GM18858 (cell line): Measurements from ENCODE around the gene TREX2.
"Not testable (repeated sequence)": the region's sequence is repeated elsewhere in the genome, so short reads cannot be mapped to it uniquely, and the experiment has no call there.

ENCODE experiments used
- ATAC-seq: cut with Tn5 transposase; IDR thresholded peaks from one replicate; pipeline ENCODE4 v1.9.1; 2021; ENCODE audit not compliant: unreplicated experiment

The TREX2 gene

DNA sequence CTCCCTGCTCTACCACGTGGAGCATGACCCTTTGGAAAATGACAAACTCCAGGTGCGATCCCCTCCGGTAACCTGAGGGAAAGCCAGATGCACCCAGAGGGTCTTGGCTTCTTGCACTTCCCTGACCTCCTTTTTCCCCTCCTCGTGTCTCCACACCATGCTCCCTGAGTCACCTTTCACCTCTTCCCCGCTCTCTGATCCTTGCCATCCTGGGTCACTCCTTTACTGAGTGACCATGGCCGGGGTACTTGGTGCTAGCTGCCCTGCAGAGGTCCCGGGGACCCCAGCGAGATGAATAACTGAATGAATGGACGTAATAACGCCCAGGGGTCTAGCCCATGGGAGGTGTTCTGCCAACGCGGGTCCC lies 35.0 kb downstream of the TREX2 start:
- ATAC-seq = no peak

DNA sequence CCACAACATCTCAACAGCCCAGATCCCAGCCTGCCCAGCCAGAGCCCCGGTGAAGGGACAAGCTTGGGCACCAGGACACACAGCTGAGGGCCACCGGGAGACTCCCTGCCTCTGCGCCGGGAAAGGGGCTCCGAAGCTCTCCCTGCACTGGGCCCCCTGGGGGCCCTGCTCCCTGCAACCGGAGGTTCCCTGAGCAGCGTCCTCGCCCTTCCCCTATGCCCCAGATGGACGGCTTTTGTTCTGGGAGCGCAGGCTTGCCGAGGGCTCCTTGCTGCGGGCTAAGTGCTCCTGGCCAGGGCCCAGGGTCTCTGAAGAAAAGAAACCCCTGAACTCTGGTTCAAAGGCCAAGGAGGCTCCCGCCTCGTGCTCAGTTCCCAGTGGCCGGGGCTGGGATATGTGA lies 35.5 kb downstream of the TREX2 start:
- ATAC-seq = no peak

DNA sequence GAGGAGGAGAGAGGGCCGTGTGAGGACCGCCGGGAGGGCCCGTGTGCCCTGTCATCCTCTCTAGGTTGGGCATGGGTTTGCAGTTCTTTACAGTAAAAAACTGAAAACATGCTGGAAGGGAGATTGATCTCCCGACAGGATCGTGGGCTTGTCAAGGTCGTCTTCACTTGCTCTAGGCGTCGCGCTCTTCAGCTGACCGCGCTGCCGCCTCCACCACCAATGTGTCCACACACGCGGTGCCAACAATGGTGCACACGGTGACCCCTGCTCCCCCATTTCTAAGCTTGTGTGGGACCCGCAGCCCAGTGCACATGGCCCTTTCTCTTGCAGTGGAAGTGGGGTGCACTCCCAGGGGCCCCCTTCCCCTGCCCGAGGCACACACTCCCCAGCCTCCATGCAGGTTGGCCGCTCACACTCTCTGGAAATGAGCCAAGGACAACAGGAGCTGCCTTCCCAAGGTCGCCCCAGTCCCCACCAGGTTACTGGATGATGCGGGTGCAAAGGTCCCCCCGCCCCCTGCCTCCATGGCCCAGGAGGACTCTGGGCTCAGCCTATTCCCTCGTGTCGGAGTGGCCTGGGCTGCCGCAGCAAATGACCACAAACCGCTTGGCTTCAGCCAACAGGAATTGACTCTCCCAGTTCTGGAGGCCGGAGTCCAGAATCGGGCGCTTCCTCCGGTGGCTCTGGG lies 36.3 kb downstream of the TREX2 start:
- ATAC-seq = no peak

DNA sequence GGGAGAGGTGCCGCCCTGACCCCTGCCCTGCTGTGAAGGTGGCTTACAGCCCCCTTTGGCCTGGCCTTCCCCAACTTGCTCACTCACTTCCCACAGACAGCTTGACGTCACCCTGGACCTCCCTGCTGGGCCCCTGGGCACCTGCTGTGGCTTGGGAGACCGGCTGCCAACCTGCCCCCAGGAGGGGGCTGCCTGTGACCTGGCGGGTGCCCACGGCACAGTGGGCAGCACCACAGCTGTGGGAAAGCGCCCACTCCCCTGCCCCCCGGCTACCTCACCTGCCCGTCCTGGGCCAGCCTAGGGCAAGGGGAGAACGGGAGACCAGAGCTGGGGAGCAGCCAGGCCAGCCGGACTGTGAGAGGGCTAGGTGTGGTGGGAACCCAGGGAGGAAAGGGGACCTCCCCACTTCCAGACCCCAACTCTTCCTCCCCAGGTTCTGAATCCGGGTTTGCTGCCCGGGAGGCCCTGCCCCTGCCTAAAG lies 36.9 kb downstream of the TREX2 start:
- no peak for ATAC-seq

DNA sequence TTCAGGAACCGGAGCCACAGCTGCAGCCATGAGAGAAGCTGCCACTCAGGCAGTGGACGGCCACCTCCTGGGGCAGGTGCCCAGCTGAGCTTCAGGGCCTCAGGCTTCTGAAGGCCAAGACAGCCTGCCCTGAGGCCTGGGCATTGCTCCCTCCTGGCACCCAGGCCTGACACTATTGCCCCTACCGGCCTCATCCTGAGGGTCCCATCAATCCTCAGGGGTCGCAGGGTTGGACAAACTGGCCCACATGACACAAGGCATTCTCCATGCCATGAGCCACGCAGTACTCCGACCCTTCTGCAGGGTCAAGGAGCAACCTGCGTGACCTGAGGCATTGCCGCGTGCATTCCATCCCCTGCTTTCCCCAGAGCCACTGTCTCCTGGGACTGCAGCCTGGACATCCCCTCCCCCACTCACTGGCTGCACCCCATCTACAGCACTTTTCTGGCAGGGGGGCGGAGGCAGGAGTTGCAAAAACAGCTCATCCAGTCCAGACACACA lies 37.6 kb downstream of the TREX2 start:
- no peak for ATAC-seq

DNA sequence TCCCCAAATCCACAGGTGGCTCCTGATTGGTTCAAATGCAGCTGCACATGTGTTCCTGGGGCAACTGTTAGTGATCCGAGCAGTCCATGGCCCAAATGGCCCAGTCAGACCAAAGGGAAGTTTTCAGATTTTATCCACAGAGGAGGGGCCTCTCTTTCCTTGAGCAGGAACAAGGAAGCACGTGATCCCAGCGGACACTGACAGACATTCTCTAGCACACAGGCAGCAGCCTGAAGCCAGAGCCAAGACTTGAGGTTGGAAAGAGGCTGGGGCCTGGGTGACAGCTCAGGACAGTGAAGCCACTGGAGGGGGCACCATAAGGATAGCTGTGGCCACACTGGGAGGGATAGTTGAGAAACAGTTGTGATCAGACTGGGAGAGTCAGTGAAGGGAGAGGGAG lies 38.1 kb downstream of the TREX2 start:
- ATAC-seq = no peak

DNA sequence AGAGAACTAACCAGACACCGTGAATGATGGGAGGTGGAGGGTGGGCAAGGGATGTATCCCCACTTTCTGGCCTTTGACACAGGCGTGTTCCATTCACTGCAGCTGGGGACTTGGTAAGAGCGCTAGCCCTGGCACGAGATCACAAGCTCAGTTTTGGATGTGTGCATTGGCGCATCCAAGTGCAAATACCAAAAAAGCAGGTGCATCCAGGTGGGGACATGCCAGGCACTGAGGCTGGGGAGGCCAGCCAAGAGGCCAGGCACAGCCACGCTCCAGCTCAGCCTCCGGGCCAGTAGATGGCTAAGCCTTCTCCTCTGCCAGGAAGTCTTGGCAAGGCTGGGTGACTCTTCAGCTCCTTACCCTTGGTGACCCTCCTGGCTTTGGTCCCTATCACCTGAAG lies 39.0 kb downstream of the TREX2 start:
- no peak for ATAC-seq

DNA sequence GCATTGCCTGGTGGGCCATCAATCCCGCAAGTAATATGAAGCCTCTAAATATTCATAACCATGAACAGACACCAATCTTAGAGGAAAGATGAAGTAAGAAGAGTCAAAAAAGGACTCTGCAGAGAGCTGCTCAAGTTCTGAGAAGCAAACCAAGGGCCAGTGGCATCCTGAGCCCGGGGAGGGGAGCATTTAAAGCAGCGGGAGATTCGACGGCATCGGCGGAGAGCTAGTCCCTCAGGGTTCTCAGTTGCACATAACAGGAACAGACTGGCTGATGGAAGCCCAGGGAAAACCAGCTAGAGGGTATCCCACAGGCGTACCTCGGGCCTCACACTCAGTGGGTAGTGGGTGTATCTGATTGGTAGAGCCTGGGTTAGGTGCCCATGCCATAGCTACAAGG lies 39.8 kb downstream of the TREX2 start:
- ATAC-seq = no peak

DNA sequence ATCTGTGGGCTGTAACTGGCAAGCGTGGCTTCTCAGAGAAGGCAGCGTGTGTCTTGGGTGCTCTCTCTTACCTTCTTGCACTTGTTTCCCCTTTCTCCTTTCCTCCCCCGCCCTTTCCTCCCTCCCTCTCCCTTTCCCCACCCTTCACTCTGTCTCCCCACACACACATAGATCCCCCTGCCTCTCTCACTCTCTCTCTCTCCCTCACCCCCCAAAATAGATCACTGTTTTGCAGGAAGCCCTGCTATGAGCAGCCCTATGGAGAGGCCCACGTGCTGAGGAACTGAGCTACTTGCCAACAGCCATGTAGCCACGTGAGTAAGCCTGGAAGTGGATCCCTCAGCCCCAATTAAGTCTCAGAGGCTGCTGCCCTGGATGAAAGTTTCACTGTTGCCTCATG lies 40.4 kb downstream of the TREX2 start:
- no peak for ATAC-seq

DNA sequence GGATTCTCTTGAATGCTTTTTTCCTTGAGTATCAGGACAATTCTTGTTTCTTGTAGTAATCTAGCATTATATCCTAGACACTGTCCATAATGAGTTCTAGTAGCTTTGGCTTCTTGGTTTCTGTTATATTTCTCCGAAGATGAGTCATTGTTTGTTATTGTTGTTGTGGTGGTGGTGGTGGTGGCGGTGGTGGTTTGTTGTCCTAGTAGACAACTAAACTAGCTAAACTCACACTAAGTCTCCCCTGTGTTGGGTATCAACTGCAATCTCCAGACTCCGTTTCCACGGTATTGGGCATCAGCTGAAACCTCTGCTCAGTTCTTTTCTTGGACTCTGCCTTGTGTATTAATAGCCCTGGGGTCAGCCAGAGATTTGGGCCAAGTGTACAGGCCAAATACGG lies 41.5 kb downstream of the TREX2 start:
- ATAC-seq = not testable (repeated sequence)

DNA sequence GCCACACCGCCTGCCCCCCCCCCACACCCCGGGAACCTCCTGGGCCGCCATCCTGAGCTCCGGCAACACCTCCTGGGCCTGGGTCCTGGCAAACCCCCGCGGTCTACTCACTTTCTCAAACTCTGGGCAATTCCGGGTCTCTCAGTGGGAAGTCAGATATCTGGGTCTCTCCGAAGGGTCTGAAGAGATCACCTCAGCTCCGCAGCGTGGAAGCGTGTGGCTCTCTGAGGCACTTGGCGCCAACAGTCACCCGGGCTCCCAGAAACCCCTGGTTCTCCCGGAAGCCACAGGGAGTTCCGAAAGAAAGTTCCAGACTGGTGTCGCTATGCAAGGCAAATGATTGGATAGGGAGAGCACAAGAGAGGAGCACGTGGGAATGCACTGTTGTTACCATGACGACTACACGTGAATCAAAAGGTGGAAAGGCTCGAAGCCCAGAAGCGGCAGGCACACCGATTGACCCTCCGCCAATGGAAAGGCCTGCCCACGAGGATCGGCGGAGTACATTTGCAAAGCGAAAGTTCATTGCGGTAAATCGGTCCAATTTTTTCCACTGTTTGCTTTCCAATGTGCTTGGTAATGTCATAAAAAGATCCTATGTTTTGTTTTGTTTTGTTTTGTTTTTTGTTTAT lies 44.6 kb downstream of the TREX2 start, which contains the start of gene PNMA6E:
TSS of gene PNMA6E (minus strand) at position 218 of the 632 bp plus-strand sequence. CDS start 2,501 bp downstream, outside the sequence.
- ATAC-seq = no peak

DNA sequence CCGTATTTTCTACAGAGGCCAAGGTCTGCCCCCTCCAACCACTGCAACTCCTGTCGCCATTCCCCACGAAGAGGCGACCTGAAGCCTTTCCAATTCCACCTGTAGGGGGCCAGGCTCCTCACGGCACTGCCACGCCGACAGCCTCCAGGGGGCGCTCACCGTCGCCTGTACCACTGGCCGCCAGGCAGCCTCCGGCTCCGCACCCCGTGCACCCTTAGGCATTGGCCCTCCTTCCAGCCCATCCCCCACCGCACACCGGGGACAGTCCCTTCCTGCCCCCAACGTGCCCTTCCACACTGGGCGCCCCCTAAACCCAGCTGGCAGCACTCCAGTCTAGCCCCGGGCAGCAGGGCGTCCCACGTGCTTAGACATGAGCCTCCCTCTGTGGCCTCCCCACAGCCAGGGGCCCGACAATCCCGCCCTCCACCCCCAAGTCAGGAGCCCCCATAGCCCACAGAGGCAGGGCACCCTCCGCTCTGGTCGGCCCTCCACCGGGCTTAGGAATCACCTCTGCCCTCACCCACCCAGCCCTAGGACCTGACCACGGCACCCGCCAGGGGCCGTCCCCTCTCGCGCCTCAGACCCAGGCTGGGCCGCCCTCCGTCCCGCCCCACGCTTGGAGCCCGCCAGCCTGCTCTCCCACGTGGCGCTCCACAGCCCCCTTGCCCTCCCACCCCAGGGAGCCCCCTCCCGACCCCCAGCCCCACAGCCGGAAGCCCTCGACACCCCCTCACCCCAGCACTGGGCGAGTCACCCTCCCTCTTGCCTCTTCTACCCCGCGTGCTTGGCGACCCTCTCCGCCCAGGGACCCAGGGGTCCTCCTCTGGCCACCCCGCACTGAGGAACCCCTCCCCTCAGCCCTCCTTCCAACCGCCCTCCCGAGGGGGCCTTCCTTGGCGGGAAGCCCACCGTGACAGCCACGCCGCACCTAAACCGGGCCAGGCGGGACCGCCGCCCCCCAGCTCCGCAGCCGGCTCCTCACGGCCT lies 45.4 kb downstream of the TREX2 start:
- no peak for ATAC-seq

DNA sequence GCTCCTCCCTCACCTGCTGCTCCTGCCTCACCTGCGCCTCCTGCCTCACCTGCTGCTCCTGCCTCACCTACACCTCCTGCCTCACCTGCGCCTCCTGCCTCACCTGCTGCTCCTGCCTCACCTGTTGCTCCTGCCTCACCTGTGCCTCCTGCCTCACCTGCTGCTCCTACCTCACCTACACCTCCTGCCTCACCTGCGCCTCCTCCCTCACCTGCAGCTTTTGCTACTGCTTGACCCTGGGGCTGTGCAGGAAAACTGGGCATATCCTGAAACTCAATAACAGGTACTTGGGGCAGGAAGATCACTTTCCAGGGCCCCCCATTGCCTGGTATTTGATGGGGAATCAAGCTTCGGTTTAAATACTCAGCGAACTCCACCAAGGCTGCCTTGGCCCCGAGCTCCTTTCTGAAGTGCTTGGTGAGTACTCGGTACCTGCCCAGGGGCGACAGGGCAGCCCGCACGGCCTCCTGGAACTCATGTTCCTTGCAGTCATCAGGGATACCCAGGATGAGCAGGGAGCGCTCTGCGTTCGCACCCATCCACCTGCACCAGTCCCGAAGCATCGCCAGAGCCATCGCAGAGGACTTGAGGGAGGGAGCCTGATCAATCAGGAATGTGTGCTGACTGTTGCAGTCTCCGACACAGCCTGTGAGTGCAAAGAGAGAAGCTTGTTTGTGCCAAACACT lies 47.4 kb downstream of the TREX2 start:
- no peak for ATAC-seq

DNA sequence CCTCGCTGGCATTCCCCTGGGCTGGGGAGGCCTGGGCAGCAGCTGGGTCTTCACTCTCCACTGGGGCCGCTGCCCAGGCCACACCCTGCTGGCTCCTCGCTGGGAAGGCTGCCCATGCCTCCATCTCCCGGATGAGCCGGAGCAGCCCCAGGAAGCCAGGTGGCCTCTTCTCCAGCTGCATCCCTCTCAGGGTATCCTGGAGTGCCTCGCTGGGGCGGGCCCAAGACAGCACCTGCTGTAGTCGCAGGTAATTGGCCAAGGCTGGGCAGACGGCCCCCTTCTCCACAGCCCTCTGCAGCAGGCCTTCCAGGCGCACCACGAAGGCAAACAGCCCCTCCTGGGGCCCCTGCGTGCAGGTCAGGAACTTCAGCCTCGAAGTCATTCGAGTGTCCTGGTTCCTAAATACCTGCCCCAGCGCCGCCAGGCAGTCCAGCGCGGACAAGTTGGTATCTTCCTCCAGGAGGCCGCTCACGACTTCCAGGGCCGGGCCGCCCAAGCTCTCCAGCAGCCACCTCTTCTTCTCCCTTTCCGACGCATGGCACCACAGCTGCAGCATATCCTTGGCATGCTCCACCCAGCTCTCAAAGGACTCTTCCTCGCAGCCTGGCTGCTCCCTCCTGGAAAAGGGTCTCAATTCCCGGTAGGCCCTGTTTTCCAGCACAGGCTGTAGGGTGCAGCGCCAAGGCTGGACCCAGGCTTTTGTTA lies 48.4 kb downstream of the TREX2 start:
- no peak for ATAC-seq

DNA sequence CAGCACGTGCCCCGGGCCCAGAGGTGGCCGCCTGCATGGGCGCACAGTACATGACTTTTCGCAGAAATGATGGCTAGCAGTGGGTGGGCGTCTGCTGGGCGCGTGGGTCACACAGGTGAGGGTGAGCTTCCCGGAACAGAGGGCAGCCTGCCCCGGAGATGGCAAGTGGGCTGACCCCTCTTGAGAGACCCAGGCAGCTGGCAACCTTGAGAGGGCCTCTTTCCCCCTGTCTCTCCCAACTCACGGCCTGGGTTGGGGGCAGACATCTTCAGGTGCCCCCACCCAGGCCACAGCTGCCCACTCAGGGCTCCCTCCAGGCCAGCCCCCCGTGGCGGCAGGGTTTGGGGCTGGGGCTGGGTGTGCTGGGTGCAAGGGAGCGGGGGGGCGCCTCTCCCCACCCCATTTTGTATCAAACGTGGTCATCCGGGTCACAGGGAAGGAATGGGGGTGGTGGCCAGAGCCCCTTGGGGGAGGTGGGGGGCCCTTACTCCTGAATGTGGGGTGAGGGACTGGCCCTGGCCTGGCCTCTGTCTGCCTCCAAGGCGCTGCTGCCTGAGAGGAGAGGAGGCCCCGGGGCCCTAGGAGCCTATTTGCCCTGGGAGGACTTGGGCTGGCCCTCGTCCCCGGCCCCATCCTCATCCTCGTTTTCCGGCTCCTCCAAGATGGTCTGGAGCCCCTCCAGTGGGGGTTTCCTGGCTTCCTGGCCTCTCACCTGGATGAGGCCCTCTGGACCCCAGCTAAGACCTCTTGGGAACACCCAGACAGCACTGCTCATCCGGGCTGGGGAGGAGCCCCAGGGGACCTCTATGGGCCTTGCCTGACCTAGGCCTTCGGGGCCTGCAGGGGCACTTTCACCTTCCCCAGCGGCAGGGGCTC lies 49.3 kb downstream of the TREX2 start:
- ATAC-seq = no peak

DNA sequence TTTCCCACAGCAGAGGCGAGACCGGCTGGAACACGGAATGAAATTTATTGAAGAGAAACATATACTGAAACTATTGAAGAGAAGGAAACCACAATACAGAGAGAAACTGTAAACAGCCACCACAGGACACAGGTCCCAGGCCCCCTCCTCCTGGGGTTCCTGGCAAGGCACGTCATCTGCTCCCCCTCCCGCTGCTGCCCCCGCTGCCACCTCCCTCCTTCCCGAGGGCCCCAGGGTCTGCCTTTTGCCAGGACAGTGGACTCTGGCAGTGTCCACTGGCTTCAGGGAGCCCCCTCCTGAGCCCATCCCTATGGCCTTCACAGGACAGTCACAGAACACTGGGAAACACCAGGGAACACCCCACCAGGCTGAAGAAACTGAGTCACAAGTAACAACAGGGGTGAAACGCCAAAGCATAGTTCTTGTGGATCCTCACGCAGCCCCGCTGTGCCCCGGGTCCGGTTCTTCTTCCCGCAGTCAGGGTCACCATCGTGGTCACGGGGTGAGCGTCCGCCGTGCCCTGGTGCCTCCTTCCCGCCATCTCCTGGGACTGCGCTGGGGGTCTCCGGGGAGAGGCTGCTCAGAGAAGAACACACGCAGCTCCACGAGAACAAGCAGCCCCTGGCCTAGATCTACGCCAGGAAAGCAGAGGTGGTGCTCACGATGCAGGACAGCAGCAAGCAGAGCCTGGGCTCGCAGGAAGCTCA lies 50.1 kb downstream of the TREX2 start:
- ATAC-seq = no peak

DNA sequence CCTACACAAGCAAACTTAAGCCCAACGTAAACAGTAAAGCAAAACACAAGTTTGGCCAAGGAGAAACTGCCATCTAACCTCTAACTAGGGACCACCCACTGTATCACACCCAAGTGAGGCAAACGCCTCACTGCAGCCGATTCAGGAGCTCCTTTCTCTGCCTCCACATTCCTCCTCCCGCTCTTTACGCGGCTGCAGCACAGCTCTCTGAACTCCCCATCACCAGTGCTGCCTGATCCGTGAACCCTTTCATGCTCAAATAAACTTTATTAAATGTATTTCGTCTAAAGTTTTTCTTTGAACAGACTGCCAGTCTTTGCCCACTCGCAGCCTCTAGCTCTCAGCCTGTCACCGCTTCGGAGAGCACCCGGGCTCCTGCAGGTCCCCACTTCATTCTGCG lies 51.2 kb downstream of the TREX2 start:
- no peak for ATAC-seq
